DND-41 (cell line): Measurements from ENCODE around the gene PPP2R2B.

ENCODE experiments used
- CTCF ChIP-seq: IDR thresholded peaks from 2 replicates; pipeline ENCODE4 v1.5.1; 2012; ENCODE audit warnings: borderline replicate concordance, low read length, moderate library complexity, mild to moderate bottlenecking; ENCODE audit not compliant: poor library complexity, severe bottlenecking; ENCODE audit errors: extremely low read depth
- EZH2 ChIP-seq: IDR thresholded peaks from 3 replicates; pipeline ENCODE4 v1.6.1; 2012; ENCODE audit warnings: borderline replicate concordance, low read depth, mild to moderate bottlenecking, moderate library complexity, low read length, inconsistent platforms; ENCODE audit not compliant: severe bottlenecking

- TF ChIP-seq CTCF (no peak), EZH2 (no peak)
These were observed 38.5 kb downstream of the PPP2R2B start for GRCh38 chr5:146840016-146840415.
